Smooth muscle cell (in vitro differentiated cells): ENCODE results near the gene MARCKSL1. TPM values are rescaled to one million over a fixed set of nuclear protein-coding genes. Genes with fewer than 3 reads are reported as not detected.

Experiments used
- DNase-seq: peaks from one replicate; lab custom pipeline; 2025; ENCODE audit not compliant: unreplicated experiment; lab: John Stamatoyannopoulos, UW
- H2AFZ ChIP-seq: fragments of 200-600 bp; sonication (generic); 2 replicates; pipeline ENCODE4 v1.6.0; 2016; ENCODE audit warnings: antibody characterized with exemption, low read depth, mild to moderate bottlenecking
- H3F3A ChIP-seq: fragments of 200-600 bp; sonication (generic); 2 replicates; pipeline ENCODE4 v1.6.0; 2017; ENCODE audit warnings: antibody characterized with exemption, low read depth
- H3K27ac ChIP-seq: fragments of 200-600 bp; sonication (generic); 2 replicates; pipeline ENCODE4 v1.5.1; 2016; ENCODE audit warnings: low read depth, mild to moderate bottlenecking
- H3K27me3 ChIP-seq: fragments of 200-600 bp; sonication (generic); 2 replicates; pipeline ENCODE4 v1.6.1; 2016; ENCODE audit warnings: low read depth, mild to moderate bottlenecking
- H3K36me3 ChIP-seq: fragments of 200-600 bp; sonication (generic); 2 replicates; pipeline ENCODE4 v1.5.1; 2016; ENCODE audit warnings: low read depth
- H3K4me1 ChIP-seq: fragments of 200-600 bp; sonication (generic); 2 replicates; pipeline ENCODE4 v1.5.1; 2016; ENCODE audit warnings: low read depth
- H3K4me2 ChIP-seq: fragments of 200-600 bp; sonication (generic); 2 replicates; pipeline ENCODE4 v1.6.0; 2016; ENCODE audit warnings: mild to moderate bottlenecking
- H3K4me3 ChIP-seq: fragments of 200-600 bp; sonication (generic); 2 replicates; pipeline ENCODE4 v1.5.1; 2016; ENCODE audit warnings: mild to moderate bottlenecking
- H3K79me2 ChIP-seq: fragments of 200-600 bp; sonication (generic); 2 replicates; pipeline ENCODE4 v1.6.0; 2016; ENCODE audit warnings: low read depth, mild to moderate bottlenecking
- H3K9ac ChIP-seq: fragments of 200-600 bp; sonication (generic); 2 replicates; pipeline ENCODE4 v1.6.0; 2016; ENCODE audit warnings: low read depth
- H3K9me3 ChIP-seq: fragments of 200-600 bp; sonication (generic); replicated peaks from 2 replicates; pipeline ENCODE4 v1.5.1; 2016; ENCODE audit warnings: low read depth
- H4K20me1 ChIP-seq: fragments of 200-600 bp; sonication (generic); 2 replicates; pipeline ENCODE4 v1.6.0; 2016; ENCODE audit warnings: low read depth
- CTCF ChIP-seq: fragments of 200-600 bp; sonication (generic); IDR thresholded peaks from 2 replicates; pipeline ENCODE4 v1.5.1; 2017; ENCODE audit warnings: borderline replicate concordance, mild to moderate bottlenecking, antibody characterized with exemption; ENCODE audit not compliant: insufficient read depth, poor library complexity, severe bottlenecking
- WGBS: methylation state at CpG from one replicate; pipeline ENCODE4 v1.1.7; 2016; ENCODE audit warnings: low lambda C conversion rate; 5-methylcytosine and 5-hydroxymethylcytosine counted together
- polyA plus RNA-seq: library from polyadenylated mRNA; unstranded; fragments of >200 nt; fragmentation: Nextera tagmentation; extraction: Ambion mirVana; gene quantifications from 2 replicates; pipeline ENCODE4 v1.2.1, GENCODE V29; 2016
- total RNA-seq: library from RNA; depleted of rRNA; stranded (reverse); fragments of >200 nt; gene quantifications from 2 replicates; pipeline ENCODE4 v1.2.3, GENCODE V29; 2014

MARCKSL1 gene
- total and polyA plus RNA-seq, 2 experiments from 2014 or later, result 126 to 358 TPM

- peaks cover 43% of the 10 kb centered on the region for H3K4me1 ChIP-seq
- no peak for TF ChIP-seq CTCF
- H4K20me1 ChIP-seq, result peaks cover 24% of the 10 kb centered on the region
- H3K79me2 ChIP-seq, result peaks cover 24% of the 10 kb centered on the region
- H3K4me2 ChIP-seq, result no peak overlapping the region
- H3K4me3 ChIP-seq, result no peak overlapping the region
- WGBS, result 70% methylated on average over 16 of the region's 16 CpGs
- H3K9me3 ChIP-seq, result no peaks in the 10 kb centered on the region
- H2AFZ ChIP-seq, result no peak overlapping the region
- H3K27me3 ChIP-seq, result no peaks in the 10 kb centered on the region
- no peak overlapping the region for H3K9ac ChIP-seq
- H3K27ac ChIP-seq, result peak overlapping the region; percentile 20
- H3F3A ChIP-seq, result peaks cover 15% of the 10 kb centered on the region
- H3K36me3 ChIP-seq, result no peaks in the 10 kb centered on the region
- no peak for DNase-seq
These were observed 2.0 kb upstream of the MARCKSL1 start for GRCh38 chr1:32337855-32338636.

- no peaks in the 10 kb centered on the region for H3K36me3 ChIP-seq
- H3K27ac ChIP-seq, result no peak overlapping the region
- H3K4me3 ChIP-seq, result no peak overlapping the region
- peaks cover 24% of the 10 kb centered on the region for H3K79me2 ChIP-seq
- 54% methylated on average over 6 of the region's 8 CpGs for WGBS
- no peak for TF ChIP-seq CTCF
- H3K27me3 ChIP-seq, result no peaks in the 10 kb centered on the region
- H2AFZ ChIP-seq, result no peak overlapping the region
- no peaks in the 10 kb centered on the region for H3K9me3 ChIP-seq
- H3K9ac ChIP-seq, result no peak overlapping the region
- peaks cover 33% of the 10 kb centered on the region for H4K20me1 ChIP-seq
- H3K4me2 ChIP-seq, result peak overlapping the region; percentile 99
- no peak for DNase-seq
- H3F3A ChIP-seq, result peaks cover 16% of the 10 kb centered on the region
- peaks cover 46% of the 10 kb centered on the region for H3K4me1 ChIP-seq
These were observed 1.1 kb upstream of the MARCKSL1 start for GRCh38 chr1:32336963-32337675.

- Histone ChIP-seq H3F3A (peaks cover 16% of the 10 kb centered on the region), H3K4me2 (peak overlapping the region; percentile 99), H2AFZ (no peak overlapping the region), H3K4me3 (peak overlapping the region; percentile 99), H3K79me2 (peaks cover 24% of the 10 kb centered on the region), H3K27ac (no peak overlapping the region), H3K4me1 (peaks cover 46% of the 10 kb centered on the region), H3K36me3 (no peaks in the 10 kb centered on the region), H4K20me1 (peaks cover 39% of the 10 kb centered on the region), H3K9ac (no peak overlapping the region), H3K9me3 (no peaks in the 10 kb centered on the region), H3K27me3 (no peaks in the 10 kb centered on the region)
- 20% methylated on average over 15 of the region's 15 CpGs for WGBS
- no peak for DNase-seq
- TF ChIP-seq CTCF, result no peak
These were observed 529 bp upstream of the MARCKSL1 start for GRCh38 chr1:32336591-32336932.
